ENCODE data around the gene TMEM217. TPM values are rescaled to one million over a fixed set of nuclear protein-coding genes. Genes with fewer than 3 reads are reported as not detected.

TMEM217 gene
- total and polyA plus RNA-seq, 2 of the 8 experiments (the other 6 are each of a cell fraction or from before 2014, with no cell fraction given) = 0.60 to 1.1 TPM

DNA sequence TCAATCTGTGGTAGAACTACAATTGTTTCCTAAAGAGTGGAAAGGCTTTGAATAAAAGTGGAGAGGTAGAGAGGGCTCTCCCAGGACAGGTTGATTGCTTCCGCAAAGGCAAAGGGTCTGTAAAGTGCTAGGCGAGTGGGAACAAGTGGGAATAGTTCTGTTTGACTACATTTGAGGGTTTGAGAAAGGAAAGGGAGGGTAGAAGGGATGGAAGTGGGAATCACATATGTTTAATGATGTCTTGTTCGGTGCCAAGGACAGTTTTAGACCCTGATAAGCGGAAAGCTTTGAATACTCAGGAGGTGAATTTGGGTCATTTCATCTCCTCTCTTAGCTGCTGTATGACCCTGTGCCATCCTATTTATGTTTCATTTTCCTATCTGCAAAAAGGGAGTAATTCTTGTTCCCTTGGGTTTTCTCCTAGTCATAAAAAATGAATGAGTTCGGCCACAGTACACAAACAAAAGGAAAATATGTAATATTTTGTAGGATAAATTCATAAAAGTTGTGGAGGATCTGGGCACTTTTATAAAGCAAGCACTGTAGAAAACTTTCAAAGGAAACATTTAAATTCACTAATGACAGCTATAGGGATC lies 89.7 kb downstream of the TMEM217 start:
- CTCF ChIA-PET (ENCODE audit: partially characterized antibody) = interaction anchor here (0.7 to 9.9 kb wide), 5 partner anchors 24 to 142 kb away, joined by 3 to 192 read pairs (median 3); no protein-coding TSS in a partner anchor
- no peak for FAIRE-seq

More for the DNA sequence above, 89.7 kb downstream of the TMEM217 start:
- Histone ChIP-seq H3K14ac (ENCODE audit: insufficient read length) (no peak overlapping the region), H3K4me3 (ENCODE audit: extremely low read depth in 1 of 4, insufficient read depth in 2 of 4, low read depth in 3 of 4, low read length in 4 of 4) (peak overlapping the region in 1 of 4 experiments; percentile 71; a peak in 2 of 8 replicates), H2BK5ac (ENCODE audit: low read depth, low read length) (no peak overlapping the region), H3K56ac (replicated peaks; ENCODE audit: insufficient read length, low read depth, low read length) (no peak overlapping the region), H3K36me3 (ENCODE audit: control insufficient read depth in 2 of 4, insufficient read depth in 4 of 4, low read length in 3 of 4) (peaks cover 6 to 18% (median 11%) of the 10 kb centered on the region in 4 experiments), H3K23me2 (ENCODE audit: low read depth, low read length) (peaks cover 10% of the 10 kb centered on the region), H3K4me1 (replicated peaks in 1 of 4; ENCODE audit: control insufficient read depth in 3 of 4, insufficient read depth in 4 of 4, low read length in 3 of 4) (peaks cover 4 to 14% (median 8%) of the 10 kb centered on the region in 4 experiments; a peak in 5 of 7 replicates), H2BK12ac (ENCODE audit: low read depth, low read length) (peak overlapping the region; percentile 82; the same call in 1 of the 2 replicates), H4K8ac (ENCODE audit: extremely low read depth, insufficient read depth, low read length) (no peak overlapping the region), H4K91ac (replicated peaks; ENCODE audit: insufficient read length, low read length) (no peak overlapping the region), H2BK15ac (ENCODE audit: low read length) (no peak overlapping the region), H3K27ac (ENCODE audit: low read depth, low read length) (no peak overlapping the region), H3K23ac (ENCODE audit: insufficient read length) (no peak overlapping the region), H3K27me3 (replicated peaks in 1 of 4; ENCODE audit: control insufficient read depth in 3 of 4, extremely low read depth in 1 of 4, insufficient read depth in 3 of 4, low read length in 3 of 4) (no peaks in the 10 kb centered on the region), H2AFZ (ENCODE audit: low read length) (no peak overlapping the region), H4K5ac (ENCODE audit: insufficient read length, low read depth, low read length) (no peak overlapping the region), H3K79me2 (ENCODE audit: control insufficient read depth in 1 of 2, insufficient read depth in 2 of 2, low read length in 2 of 2) (peaks cover 11 to 32% of the 10 kb centered on the region in 2 experiments; a peak in 3 of 4 replicates), H3K18ac (ENCODE audit: extremely low read depth, low read length) (no peak overlapping the region), H2BK120ac (replicated peaks; ENCODE audit: low read depth, low read length) (no peak overlapping the region), H2AK5ac (ENCODE audit: low read depth, low read length) (0 out of 2 replicates have a peak overlapping the region, but pooled peaks have one; percentile 40), H3K79me1 (ENCODE audit: low read depth, low read length) (peaks cover 3% of the 10 kb centered on the region; the same call in 1 of the 2 replicates), H3K9ac (replicated peaks in 1 of 4; ENCODE audit: extremely low read depth in 1 of 4, low read depth in 3 of 4, low read length in 3 of 4) (no peak overlapping the region; a peak in 2 of 7 replicates), H3K4ac (replicated peaks; ENCODE audit: insufficient read length, low read depth, low read length) (no peak overlapping the region), H3K9me3 (ENCODE audit: insufficient read depth in 2 of 2, low read depth in 1 of 2, low read length in 1 of 2) (no peaks in the 10 kb centered on the region), H3K4me2 (ENCODE audit: insufficient read depth in 1 of 2, low read depth in 2 of 2, low read length in 2 of 2) (peak overlapping the region; percentile 75 to 98), H4K20me1 (replicated peaks in 1 of 2; ENCODE audit: control insufficient read depth in 1 of 2, insufficient read depth in 2 of 2, low read length in 2 of 2) (peaks cover 11 to 14% of the 10 kb centered on the region in 2 experiments), H2BK20ac (ENCODE audit: low read length) (no peak overlapping the region)
- POLR2A ChIA-PET (ENCODE audit: partially characterized antibody) = interaction anchor here (1.1 to 27.8 kb wide), 9 partner anchors 7 to 129 kb away, joined by 3 to 1024 read pairs (median 13); no protein-coding TSS in a partner anchor
- no peak for DNase-seq (ENCODE audit: low read depth in 1 of 2, low spot score in 2 of 2)
- WGBS, 2 experiments (ENCODE audit: extremely low coverage in 1 of 2, insufficient coverage in 1 of 2, insufficient read length in 1 of 2, insufficient replicate concordance in 2 of 2, low coverage in 1 of 2, low lambda C conversion rate in 2 of 2, missing lambda C conversion rate in 1 of 2) = 69% methylated on average over 5 of the region's 5 CpGs; no CpG with 5 or more reads in 1 of the 2 experiments
- TF ChIP-seq TAF7 (optimal IDR thresholded peaks at IDR 0.05; ENCODE audit: borderline replicate concordance, low read depth, low read length) (no peak), SUZ12 (IDR thresholded peaks at IDR 0.05; ENCODE audit: low read length) (no peak)
